Measurements from ENCODE around the gene BOD1L1.

- no peak for TF ChIP-seq CTCF (IDR thresholded peaks at IDR 0.05; ENCODE audit: poor library complexity, severe bottlenecking)
- TF ChIP-seq EZH2 (IDR thresholded peaks at IDR 0.05; ENCODE audit: borderline replicate concordance, insufficient read depth, low read length, poor library complexity, severe bottlenecking), result no peak
- TF ChIP-seq REST (IDR thresholded peaks at IDR 0.05; ENCODE audit: borderline replicate concordance), result no peak
- no peak for TF ChIP-seq SMC3 (conservative IDR thresholded peaks at IDR 0.05; ENCODE audit: poor library complexity)
- TF ChIP-seq POLR2AphosphoS5 (IDR thresholded peaks at IDR 0.05), result no peak
- TF ChIP-seq RAD21 (conservative IDR thresholded peaks at IDR 0.05), result no peak
- TF ChIP-seq TAF1 (IDR thresholded peaks at IDR 0.05; ENCODE audit: low read depth), result no peak
- TF ChIP-seq EP300 (conservative IDR thresholded peaks at IDR 0.05; ENCODE audit: poor library complexity, severe bottlenecking), result no peak
Measured at GRCh38 chr4:13653766-13654161, 26.2 kb upstream of the BOD1L1 start.

Measured in neural cell (in vitro differentiated cells).